ENCODE results near the gene FRAT1.

DNA sequence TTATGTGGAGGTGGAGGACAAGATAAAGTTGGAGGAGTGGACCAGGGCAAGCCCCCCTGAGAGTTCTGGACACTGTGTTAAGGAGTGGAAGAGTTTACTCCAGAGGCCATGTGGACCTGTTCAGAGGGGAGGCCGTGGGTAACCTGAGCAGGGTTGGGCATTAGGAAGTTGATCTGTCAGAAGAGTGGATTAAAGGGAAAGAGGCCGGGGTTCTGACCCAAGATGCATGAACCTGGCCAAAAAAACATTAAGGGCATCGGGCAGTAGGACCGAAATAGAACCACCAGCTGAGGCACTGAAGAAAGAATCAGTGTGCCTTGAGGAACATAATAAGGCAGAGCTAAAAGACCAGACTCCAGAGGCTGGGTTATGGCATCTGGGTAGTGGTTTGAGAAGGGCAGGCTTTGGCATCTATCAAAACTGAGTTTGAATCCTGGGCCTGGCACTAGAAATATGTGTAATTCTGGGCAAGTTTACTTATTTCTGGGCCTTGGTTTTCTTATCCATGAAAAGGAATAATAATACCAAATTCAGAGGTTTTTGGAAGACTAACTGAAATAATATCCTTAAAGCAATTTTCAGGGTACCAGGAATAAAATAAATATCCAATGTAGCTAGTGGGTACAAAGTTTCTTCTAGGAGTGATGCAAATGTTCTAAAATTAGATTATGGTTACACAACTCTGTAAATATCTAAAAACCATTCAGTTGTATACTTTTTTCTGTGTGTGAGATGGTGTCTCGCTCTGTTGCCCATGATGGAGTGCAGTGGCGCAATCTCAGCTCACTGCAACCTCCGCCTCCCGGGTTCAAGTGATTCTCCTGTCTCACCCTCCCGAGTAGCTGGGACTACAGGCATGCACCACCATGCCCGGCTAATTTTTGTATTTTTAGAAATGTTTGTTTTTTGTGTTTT lies 10.9 kb upstream of the FRAT1 start:
- TF ChIP-seq, protein P1, sequence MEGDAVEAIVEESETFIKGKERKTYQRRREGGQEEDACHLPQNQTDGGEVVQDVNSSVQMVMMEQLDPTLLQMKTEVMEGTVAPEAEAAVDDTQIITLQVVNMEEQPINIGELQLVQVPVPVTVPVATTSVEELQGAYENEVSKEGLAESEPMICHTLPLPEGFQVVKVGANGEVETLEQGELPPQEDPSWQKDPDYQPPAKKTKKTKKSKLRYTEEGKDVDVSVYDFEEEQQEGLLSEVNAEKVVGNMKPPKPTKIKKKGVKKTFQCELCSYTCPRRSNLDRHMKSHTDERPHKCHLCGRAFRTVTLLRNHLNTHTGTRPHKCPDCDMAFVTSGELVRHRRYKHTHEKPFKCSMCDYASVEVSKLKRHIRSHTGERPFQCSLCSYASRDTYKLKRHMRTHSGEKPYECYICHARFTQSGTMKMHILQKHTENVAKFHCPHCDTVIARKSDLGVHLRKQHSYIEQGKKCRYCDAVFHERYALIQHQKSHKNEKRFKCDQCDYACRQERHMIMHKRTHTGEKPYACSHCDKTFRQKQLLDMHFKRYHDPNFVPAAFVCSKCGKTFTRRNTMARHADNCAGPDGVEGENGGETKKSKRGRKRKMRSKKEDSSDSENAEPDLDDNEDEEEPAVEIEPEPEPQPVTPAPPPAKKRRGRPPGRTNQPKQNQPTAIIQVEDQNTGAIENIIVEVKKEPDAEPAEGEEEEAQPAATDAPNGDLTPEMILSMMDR (IDR thresholded peaks at IDR 0.05): no peak
- TF ChIP-seq POLR2AphosphoS5 (IDR thresholded peaks at IDR 0.05; ENCODE audit: low read depth, low read length): no peak
- TF ChIP-seq SIN3A (IDR thresholded peaks at IDR 0.05; ENCODE audit: borderline replicate concordance, insufficient read depth, low read depth, low read length): no peak
- no peak for TF ChIP-seq REST (IDR thresholded peaks at IDR 0.05; ENCODE audit: insufficient read depth in 1 of 2, low read depth in 2 of 2, low read length in 1 of 2)

Measured in Panc1 (cell line).